Fibroblast of lung (primary cell): ENCODE data around the gene CCDC181. TPM values are rescaled to one million over a fixed set of nuclear protein-coding genes. Genes with fewer than 3 reads are reported as not detected.

Source experiments
- DNase-seq, 2 donors: peaks; one replicate each; pipeline versions ENCODE4 v3.0.0 to v3.0.0-alpha.2; 2010; ENCODE audit warnings: low read depth in 2 of 2
- H2AFZ ChIP-seq: 2 replicates; pipeline ENCODE4 v1.5.1; 2012; ENCODE audit warnings: low read length, control low read depth, inconsistent platforms
- H3K27ac ChIP-seq: 2 replicates; pipeline ENCODE4 v1.5.1; 2011; ENCODE audit warnings: low read length, control low read depth; ENCODE audit not compliant: insufficient read depth
- H3K27me3 ChIP-seq: 2 replicates; pipeline ENCODE4 v1.5.1; 2011; ENCODE audit warnings: mild to moderate bottlenecking, low read length; ENCODE audit not compliant: control insufficient read depth, insufficient read depth
- H3K36me3 ChIP-seq: 2 replicates; pipeline ENCODE4 v1.5.1; 2011; ENCODE audit warnings: low read length; ENCODE audit not compliant: control insufficient read depth, insufficient read depth
- H3K4me1 ChIP-seq: 2 replicates; pipeline ENCODE4 v1.5.1; 2011; ENCODE audit warnings: low read length; ENCODE audit not compliant: control insufficient read depth, insufficient read depth; ENCODE audit errors: extremely low read depth
- H3K4me2 ChIP-seq: 2 replicates; pipeline ENCODE4 v1.5.1; 2011; ENCODE audit warnings: low read length, control low read depth; ENCODE audit not compliant: insufficient read depth; ENCODE audit errors: extremely low read depth
- H3K4me3 ChIP-seq, 4 experiments: fragments of 200-600 bp in 1 of 4; sonication (generic) in 1 of 4; replicated peaks in 1 of 4; 2 replicates each; pipeline ENCODE4 v1.5.1; 2011 to 2016; ENCODE audit warnings: low read length in 4 of 4, low read depth in 3 of 4, mild to moderate bottlenecking in 3 of 4, control low read depth in 2 of 4, inconsistent platforms in 1 of 4, mixed read lengths in 1 of 4; ENCODE audit not compliant: insufficient read depth in 1 of 4; ENCODE audit errors: control extremely low read depth in 1 of 4
- H3K79me2 ChIP-seq: 2 replicates; pipeline ENCODE4 v1.5.1; 2012; ENCODE audit warnings: mild to moderate bottlenecking, low read length, inconsistent platforms; ENCODE audit not compliant: control insufficient read depth, insufficient read depth
- H3K9ac ChIP-seq: 2 replicates; pipeline ENCODE4 v1.5.1; 2011; ENCODE audit warnings: mild to moderate bottlenecking, low read length, control low read depth; ENCODE audit not compliant: insufficient read depth
- H3K9me3 ChIP-seq: 2 replicates; pipeline ENCODE4 v1.5.1; 2012; ENCODE audit warnings: low read depth, low read length; ENCODE audit not compliant: control insufficient read depth, insufficient read depth
- H4K20me1 ChIP-seq: 2 replicates; pipeline ENCODE4 v1.5.1; 2011; ENCODE audit warnings: low read length; ENCODE audit not compliant: control insufficient read depth, insufficient read depth; ENCODE audit errors: extremely low read depth
- EZH2 ChIP-seq: IDR thresholded peaks from 2 replicates; pipeline ENCODE4 v1.5.1; 2012; ENCODE audit warnings: low read length, control low read depth, mild to moderate bottlenecking; ENCODE audit errors: missing control alignments
- polyA plus RNA-seq, 2 donors: library from polyadenylated mRNA; depleted of rRNA in 1 of 2; stranded (reverse) in 1 of 2; unstranded in 1 of 2; fragments of >200 nt; gene quantifications; 2 replicates each; pipeline ENCODE4 v1.2.1, GENCODE V29; 2011 to 2012; ENCODE audit warnings: missing spikeins in 1 of 2
- total RNA-seq: library from RNA; depleted of rRNA; stranded (reverse); fragments of >200 nt; gene quantifications from 2 replicates; pipeline ENCODE4 v1.2.1, GENCODE V29; 2014
- TF ChIP-seq, protein P1 (sequence below), 2 donors: IDR thresholded peaks in 1 of 2; conservative IDR thresholded peaks in 1 of 2; 1 replicate in 1 of 2; 2 replicates in 1 of 2; pipeline ENCODE4 v1.5.1; 2011 to 2012; ENCODE audit warnings: low read length in 2 of 2, control low read depth in 1 of 2, inconsistent platforms in 1 of 2, low read depth in 1 of 2, mild to moderate bottlenecking in 1 of 2

The CCDC181 gene
- total and polyA plus RNA-seq, 2 donors (not counting 1 experiment from before 2014, with no cell fraction given), result 0.40 to 0.66 TPM

DNA sequence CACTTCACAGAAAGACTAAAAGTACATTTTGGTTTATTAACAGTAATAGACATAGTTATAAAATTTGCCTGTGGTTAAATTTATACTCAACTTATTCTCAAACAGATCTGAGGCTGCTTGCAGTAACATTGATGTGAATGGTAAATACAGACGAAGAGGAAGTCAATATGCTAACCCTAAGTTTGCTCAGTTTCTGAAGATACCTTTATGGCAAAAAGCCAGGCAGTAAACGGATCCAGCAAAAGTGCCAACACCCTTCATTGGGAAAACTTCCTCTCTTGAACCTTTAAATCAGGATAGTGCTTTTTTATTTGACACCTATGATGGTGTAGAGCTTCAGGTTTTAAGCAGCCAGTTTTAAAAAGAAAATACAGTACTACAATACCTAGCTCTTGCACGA is 16.6 kb upstream of the CCDC181 start:
- H3K36me3 ChIP-seq, result no peaks in the 10 kb centered on the region
- H3K27ac ChIP-seq, result no peak overlapping the region
- no peak overlapping the region for H3K9ac ChIP-seq
- H2AFZ ChIP-seq, result no peak overlapping the region
- no peak overlapping the region for H3K4me2 ChIP-seq
- no peaks in the 10 kb centered on the region for H3K9me3 ChIP-seq
- no peaks in the 10 kb centered on the region for H3K4me1 ChIP-seq
- TF ChIP-seq, protein P1, sequence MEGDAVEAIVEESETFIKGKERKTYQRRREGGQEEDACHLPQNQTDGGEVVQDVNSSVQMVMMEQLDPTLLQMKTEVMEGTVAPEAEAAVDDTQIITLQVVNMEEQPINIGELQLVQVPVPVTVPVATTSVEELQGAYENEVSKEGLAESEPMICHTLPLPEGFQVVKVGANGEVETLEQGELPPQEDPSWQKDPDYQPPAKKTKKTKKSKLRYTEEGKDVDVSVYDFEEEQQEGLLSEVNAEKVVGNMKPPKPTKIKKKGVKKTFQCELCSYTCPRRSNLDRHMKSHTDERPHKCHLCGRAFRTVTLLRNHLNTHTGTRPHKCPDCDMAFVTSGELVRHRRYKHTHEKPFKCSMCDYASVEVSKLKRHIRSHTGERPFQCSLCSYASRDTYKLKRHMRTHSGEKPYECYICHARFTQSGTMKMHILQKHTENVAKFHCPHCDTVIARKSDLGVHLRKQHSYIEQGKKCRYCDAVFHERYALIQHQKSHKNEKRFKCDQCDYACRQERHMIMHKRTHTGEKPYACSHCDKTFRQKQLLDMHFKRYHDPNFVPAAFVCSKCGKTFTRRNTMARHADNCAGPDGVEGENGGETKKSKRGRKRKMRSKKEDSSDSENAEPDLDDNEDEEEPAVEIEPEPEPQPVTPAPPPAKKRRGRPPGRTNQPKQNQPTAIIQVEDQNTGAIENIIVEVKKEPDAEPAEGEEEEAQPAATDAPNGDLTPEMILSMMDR (conservative IDR thresholded peaks at IDR 0.05 in 1 of 2, IDR thresholded peaks at IDR 0.05 in 1 of 2; ENCODE audit: low read depth in 1 of 2, low read length in 2 of 2), result no peak
- DNase-seq, result no peak
- H3K79me2 ChIP-seq, result no peaks in the 10 kb centered on the region
- H4K20me1 ChIP-seq, result no peaks in the 10 kb centered on the region
- no peak overlapping the region for H3K4me3 ChIP-seq
- H3K27me3 ChIP-seq, result no peaks in the 10 kb centered on the region

DNA sequence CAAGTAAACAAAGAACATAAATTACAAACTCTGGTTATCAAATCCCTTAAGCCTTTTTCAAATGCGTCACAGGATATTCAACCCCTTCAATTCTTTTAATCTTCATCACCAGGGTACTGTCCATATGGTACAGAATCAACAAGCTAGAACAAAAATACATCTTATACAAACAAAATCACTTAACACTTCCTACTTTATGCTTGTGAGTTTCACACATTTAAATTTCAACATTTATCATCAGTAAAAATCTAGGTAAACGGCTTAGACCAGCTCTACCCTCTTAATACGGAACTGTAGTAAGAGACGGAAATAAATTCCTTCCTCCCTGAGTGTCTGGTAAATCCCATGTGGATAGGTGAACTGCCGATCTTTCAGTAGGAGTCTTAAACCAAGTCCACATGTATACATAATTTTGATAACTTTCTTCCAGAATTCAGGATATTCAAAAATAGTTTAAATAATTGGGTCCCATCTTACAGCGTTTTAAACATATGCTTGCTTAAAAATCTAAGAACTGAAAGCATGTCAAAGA is 1.0 kb downstream of the CCDC181 start:
- Histone ChIP-seq H3K4me2 (peak overlapping the region; percentile 94), H3K4me3 (peak overlapping the region in 1 of 4 experiments; percentile 90), H3K36me3 (no peaks in the 10 kb centered on the region), H3K9ac (no peak overlapping the region), H3K27ac (no peak overlapping the region), H2AFZ (no peak overlapping the region), H3K27me3 (no peaks in the 10 kb centered on the region), H4K20me1 (no peaks in the 10 kb centered on the region), H3K9me3 (no peaks in the 10 kb centered on the region), H3K4me1 (no peaks in the 10 kb centered on the region), H3K79me2 (no peaks in the 10 kb centered on the region)
- TF ChIP-seq EZH2, result no peak
- TF ChIP-seq, protein P1 (conservative IDR thresholded peaks at IDR 0.05 in 1 of 2, IDR thresholded peaks at IDR 0.05 in 1 of 2; ENCODE audit: low read depth in 1 of 2, low read length in 2 of 2), result no peak
- DNase-seq, result peak in 1 of 2 donors; percentile 7

DNA sequence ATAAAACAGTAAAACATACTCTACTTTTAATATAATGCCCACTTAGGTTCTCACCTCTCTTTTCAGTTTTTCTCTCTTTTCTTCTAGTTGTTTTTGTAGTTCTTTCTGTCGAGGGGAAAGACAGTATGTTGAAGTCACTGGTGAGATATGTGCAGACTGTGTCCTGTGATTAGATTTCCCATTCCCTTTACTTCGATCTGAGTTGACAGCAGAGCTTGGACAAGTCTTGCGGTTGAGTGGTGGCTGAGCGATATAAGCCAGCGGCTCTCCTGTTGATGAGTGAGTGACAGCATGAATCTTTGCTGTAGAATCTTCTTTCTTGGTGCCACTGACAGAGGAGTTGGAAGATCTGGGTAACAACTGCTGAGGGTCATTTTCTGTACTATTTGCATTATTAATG is 6.0 kb downstream of the CCDC181 start:
- H3K79me2 ChIP-seq, result no peaks in the 10 kb centered on the region
- no peaks in the 10 kb centered on the region for H3K27me3 ChIP-seq
- no peaks in the 10 kb centered on the region for H3K36me3 ChIP-seq
- no peak overlapping the region for H3K27ac ChIP-seq
- H3K4me3 ChIP-seq, result no peak overlapping the region
- H3K9ac ChIP-seq, result no peak overlapping the region
- no peaks in the 10 kb centered on the region for H3K9me3 ChIP-seq
- DNase-seq, result no peak
- no peak overlapping the region for H2AFZ ChIP-seq
- no peak overlapping the region for H3K4me2 ChIP-seq
- H4K20me1 ChIP-seq, result no peaks in the 10 kb centered on the region
- H3K4me1 ChIP-seq, result no peaks in the 10 kb centered on the region
- TF ChIP-seq, protein P1 (conservative IDR thresholded peaks at IDR 0.05 in 1 of 2, IDR thresholded peaks at IDR 0.05 in 1 of 2; ENCODE audit: low read depth in 1 of 2, low read length in 2 of 2), result no peak
- no peak for TF ChIP-seq EZH2
